NCI-H2227 (cell line): Measurements from ENCODE around the gene MRPL1.
"Not testable (repeated sequence)": the region's sequence is repeated elsewhere in the genome, so short reads cannot be mapped to it uniquely, and the experiment has no call there.

Experiments
- DNase-seq: peaks from one replicate; lab custom pipeline; 2025; ENCODE audit not compliant: unreplicated experiment; lab: John Stamatoyannopoulos, UW

Gene MRPL1

GRCh38 chr4:77963004-77963403 lies 100.4 kb downstream of the MRPL1 start:
- no peak for DNase-seq

DNA sequence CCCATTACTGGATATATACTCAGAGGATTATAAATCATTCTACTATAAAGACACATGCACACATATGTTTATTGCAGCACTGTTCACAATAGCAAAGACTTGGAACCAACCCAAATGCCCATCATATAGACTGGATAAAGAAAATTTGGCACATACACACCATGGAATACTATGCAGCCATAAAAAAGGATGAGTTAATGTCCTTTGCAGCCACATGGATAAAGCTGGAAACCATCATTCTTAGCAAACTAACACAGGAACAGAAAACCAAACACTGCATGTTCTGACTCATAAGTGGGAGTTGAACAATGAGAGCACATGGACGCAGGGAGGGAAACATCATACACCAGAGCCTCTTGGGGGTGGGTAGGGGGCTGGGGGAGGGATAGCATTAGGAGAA lies 111.0 kb downstream of the MRPL1 start:
- not testable (repeated sequence) for DNase-seq

DNA sequence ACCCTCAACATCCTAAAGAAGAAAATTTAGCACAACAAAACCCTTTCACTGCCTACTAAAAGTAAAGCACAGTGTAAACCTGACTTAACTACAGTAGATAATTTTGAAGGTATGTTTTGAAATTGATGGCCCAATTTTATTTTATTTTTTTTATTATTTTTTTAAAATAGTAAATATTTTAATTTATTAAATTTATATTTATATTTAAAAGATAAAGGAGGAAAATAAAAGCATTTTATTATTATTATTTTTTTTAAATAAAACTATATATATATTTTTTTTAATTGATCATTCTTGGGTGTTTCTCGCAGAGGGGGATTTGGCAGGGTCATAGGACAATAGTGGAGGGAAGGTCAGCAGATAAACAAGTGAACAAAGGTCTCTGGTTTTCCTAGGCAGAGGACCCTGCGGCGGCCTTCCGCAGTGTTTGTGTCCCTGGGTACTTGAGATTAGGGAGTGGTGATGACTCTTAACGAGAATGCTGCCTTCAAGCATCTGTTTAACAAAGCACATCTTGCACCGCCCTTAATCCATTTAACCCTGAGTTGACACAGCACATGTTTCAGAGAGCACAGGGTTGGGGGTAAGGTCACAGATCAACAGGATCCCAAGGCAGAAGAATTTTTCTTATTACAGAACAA lies 120.4 kb downstream of the MRPL1 start:
- not testable (repeated sequence) for DNase-seq

- not testable (repeated sequence) for DNase-seq
These were observed 121.1 kb downstream of the MRPL1 start for GRCh38 chr4:77983612-77984311.

- DNase-seq: no peak
These were observed 127.3 kb downstream of the MRPL1 start for GRCh38 chr4:77989968-77990367.

DNA sequence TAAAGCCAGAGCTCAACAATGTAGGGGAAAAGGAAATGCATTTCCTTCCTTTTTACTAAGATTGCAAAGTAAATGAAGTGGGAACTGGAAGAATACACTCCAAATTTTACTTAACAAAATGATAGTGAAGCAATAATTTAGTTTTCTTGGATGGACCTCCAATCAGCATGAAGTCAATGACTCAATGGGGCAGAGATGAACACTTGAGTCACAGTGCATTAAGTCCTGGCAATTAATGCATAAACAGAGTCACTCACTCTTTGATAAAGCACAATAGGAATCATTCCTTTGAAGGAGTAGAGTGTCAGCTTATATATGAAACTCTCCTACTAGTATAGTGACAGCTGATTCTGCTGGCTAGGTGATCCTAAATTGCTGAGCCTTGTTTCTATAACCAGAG lies 127.8 kb downstream of the MRPL1 start:
- no peak for DNase-seq

GRCh38 chr4:77990904-77991358 lies 128.3 kb downstream of the MRPL1 start:
- DNase-seq: no peak

DNA sequence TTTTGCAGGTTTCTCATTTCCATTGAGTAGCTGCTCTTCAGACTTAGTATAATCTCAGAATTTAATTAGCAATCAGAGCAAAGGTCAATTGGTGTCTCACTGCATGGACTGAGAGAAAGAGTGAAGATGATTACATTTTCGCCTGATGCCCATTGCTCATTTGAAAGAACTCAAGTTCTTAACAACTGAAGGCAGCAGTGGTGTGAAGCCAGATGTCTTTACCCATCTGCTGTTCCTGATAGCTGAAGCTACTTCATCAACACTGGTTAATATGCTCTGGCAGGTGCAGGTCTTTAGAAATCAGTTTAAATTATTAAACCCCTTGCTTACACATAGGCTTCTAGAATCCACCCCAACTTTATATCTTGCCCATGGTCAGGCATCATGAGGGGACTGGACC lies 130.0 kb downstream of the MRPL1 start:
- DNase-seq: no peak

DNA sequence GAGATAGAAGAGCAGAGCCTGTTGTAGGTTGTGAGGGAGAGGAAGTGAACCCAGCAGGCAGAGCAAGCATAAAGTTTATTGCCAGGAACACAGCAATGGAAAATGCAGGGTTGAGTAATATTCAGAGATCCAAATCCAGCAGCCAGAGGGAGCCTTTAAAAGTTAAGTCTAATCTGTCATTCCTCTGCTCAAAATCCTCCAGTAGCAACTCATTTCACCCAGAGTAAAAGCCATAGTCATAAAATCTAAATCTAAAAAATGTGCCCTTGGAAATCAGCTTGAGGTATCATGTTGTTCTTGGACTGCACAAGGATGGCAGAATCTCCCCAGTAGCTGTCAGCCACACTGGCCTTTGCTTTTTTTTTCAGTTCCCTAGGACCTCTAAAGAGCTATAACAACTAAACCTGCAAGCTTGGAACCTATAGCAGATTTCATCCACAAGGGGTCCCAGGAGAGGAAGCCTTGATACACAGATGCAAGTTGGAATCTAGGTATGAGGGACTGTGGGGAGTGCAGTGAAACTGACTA lies 131.6 kb downstream of the MRPL1 start:
- DNase-seq: no peak

- DNase-seq: no peak
These were observed 133.4 kb downstream of the MRPL1 start for GRCh38 chr4:77996076-77996475.

GRCh38 chr4:78001531-78001930 lies 138.9 kb downstream of the MRPL1 start:
- DNase-seq: no peak

DNA sequence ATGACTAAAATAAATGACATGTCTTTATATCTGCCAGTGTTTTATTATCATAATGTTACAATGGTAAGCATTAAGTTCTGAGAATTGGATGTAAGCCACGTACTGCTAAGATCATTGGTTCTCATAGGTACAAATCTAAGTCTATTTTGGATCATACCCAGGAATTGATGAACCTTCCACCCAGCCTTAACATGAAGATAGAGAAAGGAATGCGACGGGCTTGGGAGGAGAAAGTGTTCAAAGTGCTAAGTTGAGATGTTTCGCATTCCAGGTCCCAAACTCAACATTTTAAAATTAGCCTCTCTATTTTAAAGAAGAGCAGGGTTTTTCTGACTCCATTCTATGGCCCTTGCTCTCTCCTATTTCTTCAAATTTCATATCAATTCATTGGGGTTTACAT lies 139.6 kb downstream of the MRPL1 start:
- DNase-seq: no peak
